Testis (tissue), 2 donors: ENCODE results near the gene RGL4.
"Not testable (repeated sequence)": the region's sequence is repeated elsewhere in the genome, so short reads cannot be mapped to it uniquely, and the experiment has no call there.

ENCODE experiments used
- POLR2A ChIP-seq: fragments of 450-650 bp; IDR thresholded peaks from one replicate; pipeline ENCODE4 v1.6.1; 2017; ENCODE audit warnings: antibody characterized with exemption, mild to moderate bottlenecking, moderate library complexity
- TF ChIP-seq, protein P1 (sequence below), 3 experiments: fragments of 450-650 bp in 2 of 3; fragments of 200-600 bp in 1 of 3; sonication (generic) in 1 of 3; IDR thresholded peaks; one replicate each; pipeline ENCODE4 v1.5.1; 2016 to 2019; ENCODE audit warnings: antibody characterized with exemption in 3 of 3, mild to moderate bottlenecking in 2 of 3, moderate library complexity in 1 of 3

- TF ChIP-seq, protein P1, sequence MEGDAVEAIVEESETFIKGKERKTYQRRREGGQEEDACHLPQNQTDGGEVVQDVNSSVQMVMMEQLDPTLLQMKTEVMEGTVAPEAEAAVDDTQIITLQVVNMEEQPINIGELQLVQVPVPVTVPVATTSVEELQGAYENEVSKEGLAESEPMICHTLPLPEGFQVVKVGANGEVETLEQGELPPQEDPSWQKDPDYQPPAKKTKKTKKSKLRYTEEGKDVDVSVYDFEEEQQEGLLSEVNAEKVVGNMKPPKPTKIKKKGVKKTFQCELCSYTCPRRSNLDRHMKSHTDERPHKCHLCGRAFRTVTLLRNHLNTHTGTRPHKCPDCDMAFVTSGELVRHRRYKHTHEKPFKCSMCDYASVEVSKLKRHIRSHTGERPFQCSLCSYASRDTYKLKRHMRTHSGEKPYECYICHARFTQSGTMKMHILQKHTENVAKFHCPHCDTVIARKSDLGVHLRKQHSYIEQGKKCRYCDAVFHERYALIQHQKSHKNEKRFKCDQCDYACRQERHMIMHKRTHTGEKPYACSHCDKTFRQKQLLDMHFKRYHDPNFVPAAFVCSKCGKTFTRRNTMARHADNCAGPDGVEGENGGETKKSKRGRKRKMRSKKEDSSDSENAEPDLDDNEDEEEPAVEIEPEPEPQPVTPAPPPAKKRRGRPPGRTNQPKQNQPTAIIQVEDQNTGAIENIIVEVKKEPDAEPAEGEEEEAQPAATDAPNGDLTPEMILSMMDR (IDR thresholded peaks at IDR 0.05), result not testable (repeated sequence)
- not testable (repeated sequence) for TF ChIP-seq POLR2A
These were observed 15.8 kb upstream of the RGL4 start for GRCh38 chr22:23674886-23675501.
